HG03521 (cell line): ENCODE data around the gene MFAP2.
"Not testable (repeated sequence)": the region's sequence is repeated elsewhere in the genome, so short reads cannot be mapped to it uniquely, and the experiment has no call there.

Source experiments
- ATAC-seq: cut with Tn5 transposase; IDR thresholded peaks from one replicate; pipeline ENCODE4 v1.9.1; 2021; ENCODE audit warnings: mild to moderate bottlenecking, moderate library complexity; ENCODE audit not compliant: unreplicated experiment

Gene MFAP2

GRCh38 chr1:16965486-16966067, 14.8 kb downstream of the MFAP2 start:
- no peak for ATAC-seq

GRCh38 chr1:16964169-16964568, 16.3 kb downstream of the MFAP2 start:
- ATAC-seq: not testable (repeated sequence)

- no peak for ATAC-seq
Measured at GRCh38 chr1:16961297-16962133, 18.9 kb downstream of the MFAP2 start.

- no peak for ATAC-seq
Measured at GRCh38 chr1:16960560-16961296, 19.7 kb downstream of the MFAP2 start.

DNA sequence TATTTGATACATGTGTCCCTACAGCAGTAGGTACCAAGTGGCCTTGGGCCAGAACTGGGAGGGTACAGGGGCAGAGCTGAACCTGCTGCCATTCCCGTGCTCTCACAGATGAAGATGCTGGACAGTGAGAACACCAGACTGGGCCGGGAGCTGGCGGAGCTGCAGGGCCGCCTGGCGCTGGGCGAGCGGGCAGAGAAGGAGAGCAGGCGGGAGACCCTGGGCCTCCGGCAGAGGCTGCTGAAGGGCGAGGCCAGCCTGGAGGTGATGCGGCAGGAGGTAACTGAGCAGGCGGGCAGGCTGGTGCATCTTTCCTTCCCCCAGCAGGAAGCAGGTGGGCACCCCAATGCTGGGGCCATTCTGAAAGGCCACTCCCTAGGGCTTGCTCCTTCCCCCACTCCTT, 21.9 kb downstream of the MFAP2 start:
- ATAC-seq: no peak

- no peak for ATAC-seq
Measured at GRCh38 chr1:16957731-16958130, 22.7 kb downstream of the MFAP2 start.

DNA sequence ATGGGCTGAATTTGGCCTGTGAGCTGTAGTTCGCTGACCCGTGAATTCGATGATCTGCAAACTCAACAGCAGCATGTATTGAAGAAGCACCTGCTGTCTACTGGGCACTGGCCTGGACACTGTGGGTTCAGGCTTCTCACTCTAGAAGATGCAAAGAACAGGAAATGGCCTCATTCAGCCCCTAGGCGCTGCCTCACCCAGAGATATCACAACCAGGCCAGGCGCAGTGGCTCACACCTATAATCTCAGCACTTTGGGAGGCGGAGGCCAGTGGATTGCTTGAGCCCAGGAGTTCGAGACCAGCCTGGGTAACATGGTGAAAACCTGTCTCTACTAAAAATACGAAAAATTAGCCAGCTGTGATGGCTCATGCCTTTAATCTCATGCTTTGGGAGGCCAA, 23.6 kb downstream of the MFAP2 start:
- no peak for ATAC-seq

GRCh38 chr1:16955186-16955585, 25.2 kb downstream of the MFAP2 start:
- ATAC-seq: no peak

DNA sequence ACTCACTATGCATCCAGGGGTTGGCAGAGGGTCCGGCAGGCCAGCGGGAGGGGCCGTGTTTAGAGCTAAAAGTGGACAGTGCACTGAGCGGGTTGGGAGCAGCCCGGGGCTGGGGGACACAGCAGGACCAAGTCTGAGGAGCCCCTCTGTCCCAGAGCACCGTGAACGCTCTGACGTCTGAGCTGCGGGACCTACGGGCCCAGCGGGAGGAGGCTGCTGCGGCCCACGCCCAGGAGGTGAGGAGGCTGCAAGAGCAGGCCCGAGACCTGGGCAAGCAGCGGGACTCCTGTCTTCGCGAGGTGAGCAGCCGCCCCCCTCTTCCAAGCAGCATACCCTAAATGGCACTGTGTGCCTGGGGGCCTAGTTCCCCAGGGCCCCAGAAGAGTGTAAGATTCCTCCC, 25.8 kb downstream of the MFAP2 start:
- ATAC-seq: no peak

GRCh38 chr1:16952376-16952775, 28.0 kb downstream of the MFAP2 start:
- ATAC-seq: not testable (repeated sequence)

DNA sequence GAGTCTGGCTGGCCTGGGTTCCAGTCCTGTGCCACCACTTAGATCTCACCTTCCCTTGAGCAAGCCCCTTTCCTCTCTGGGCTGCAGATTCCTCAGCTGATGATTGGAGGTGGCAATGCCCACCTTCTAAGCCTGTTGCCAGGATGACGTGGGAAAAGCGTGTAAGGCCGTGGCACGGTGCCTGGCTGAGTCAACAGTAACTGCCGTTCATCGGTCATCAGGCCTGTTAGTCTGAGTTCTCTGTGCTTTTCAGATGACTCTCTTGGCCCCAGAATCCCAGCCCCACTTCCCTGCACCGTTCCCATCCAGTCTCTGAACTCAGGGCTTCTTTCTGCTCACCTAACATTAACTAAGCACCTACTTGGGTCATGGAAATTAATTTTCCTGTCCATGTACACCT, 31.4 kb downstream of the MFAP2 start:
- not testable (repeated sequence) for ATAC-seq

DNA sequence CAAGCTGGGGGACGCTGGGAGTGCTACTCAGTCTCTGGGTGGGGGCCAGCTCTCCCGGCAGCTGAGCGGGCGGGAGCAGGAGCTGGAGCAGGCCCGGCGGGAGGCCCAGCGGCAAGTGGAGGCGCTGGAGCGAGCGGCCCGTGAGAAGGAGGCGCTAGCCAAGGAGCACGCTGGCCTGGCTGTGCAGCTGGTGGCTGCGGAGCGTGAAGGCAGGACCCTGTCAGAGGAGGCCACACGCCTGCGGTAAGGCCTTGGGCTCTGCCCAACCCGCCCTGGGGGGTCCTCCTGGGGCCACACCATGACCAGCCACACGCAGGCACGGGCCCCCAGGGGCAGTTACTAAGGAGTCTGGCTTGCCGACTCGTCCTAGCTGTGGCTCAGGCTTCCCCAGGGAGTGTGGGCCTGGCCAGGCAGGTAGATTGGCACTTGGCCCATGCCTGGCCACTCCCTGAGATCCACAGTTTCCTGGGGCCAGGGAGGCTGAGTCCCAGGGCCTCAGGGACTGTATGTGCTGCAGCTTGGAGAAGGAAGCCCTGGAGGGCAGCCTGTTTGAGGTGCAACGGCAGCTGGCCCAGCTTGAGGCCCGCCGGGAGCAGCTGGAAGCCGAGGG, 32.0 kb downstream of the MFAP2 start:
- ATAC-seq: not testable (repeated sequence)

- ATAC-seq: no peak
Measured at GRCh38 chr1:16946646-16947045, 33.8 kb downstream of the MFAP2 start.

DNA sequence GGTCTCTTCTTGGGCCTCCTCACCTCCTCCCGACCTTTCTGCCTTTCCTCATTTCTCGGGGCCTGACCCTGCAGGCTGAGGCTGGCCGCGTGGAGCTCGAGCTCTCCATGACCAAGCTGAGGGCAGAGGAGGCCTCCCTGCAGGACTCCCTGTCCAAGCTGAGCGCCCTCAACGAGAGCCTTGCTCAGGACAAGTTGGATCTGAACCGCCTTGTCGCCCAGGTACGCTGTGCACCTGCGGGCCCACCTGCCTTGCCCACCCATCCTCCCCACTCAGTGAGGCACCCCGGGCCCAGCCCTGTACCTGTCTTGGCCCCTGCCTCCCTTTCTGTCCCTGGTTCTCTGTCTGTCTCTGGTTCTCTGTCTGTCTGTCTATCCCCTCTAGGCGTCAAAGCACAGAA, 34.2 kb downstream of the MFAP2 start:
- not testable (repeated sequence) for ATAC-seq

DNA sequence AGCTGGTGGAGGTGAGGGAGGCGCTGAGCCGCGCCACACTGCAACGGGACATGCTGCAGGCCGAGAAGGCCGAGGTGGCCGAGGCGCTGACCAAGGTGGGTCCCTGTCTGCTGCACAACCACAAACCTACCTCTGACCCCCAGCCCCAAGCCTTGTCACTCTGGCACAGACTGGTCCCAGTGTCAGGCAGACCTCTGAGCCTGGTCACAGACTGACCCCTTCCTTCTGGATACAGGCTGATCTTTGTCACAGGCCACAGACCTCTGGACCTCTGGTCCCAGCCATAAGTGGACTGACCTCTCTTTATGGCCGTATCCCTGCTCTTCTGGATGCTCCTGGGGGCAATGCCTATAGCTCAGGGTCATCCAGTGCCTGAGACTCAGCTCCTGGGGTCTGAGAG, 34.9 kb downstream of the MFAP2 start:
- not testable (repeated sequence) for ATAC-seq

- ATAC-seq: no peak
Measured at GRCh38 chr1:16944038-16944437, 36.4 kb downstream of the MFAP2 start.

DNA sequence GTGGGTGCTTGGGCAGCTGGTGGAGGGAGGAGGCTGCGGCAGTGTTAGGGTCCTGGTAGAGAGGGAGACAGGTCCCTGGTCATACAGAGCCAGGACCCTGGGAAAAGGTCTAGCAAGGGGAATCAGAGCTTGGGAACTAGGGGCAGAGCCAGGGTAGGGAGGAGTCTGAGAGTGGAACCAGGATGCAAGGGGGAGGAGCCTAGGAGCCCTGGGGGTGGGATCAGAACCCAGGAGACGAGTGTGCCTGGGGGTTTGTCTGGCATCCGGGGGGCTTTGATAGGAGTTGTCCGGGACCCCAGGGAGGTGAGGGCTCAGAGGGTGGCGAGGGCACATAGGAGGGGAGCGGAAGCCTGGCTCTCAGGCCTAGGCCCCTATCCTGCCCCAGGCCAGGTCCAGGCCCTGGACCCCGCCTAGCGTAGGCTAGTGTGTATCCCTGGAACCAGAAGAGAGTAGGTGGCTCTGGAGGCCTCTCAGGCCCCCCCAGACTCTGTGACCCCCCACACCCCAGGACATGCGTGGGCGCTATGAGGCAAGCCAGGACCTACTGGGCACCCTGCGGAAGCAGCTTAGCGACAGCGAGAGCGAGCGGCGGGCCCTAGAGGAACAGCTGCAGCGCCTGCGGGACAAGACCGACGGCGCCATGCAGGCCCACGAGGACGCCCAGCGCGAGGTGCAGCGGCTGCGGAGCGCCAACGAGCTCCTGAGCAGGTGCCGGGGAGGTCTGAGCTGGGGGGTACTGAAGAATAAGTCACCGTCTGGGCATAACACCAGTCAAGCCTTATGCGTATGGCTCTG, 40.8 kb downstream of the MFAP2 start:
- ATAC-seq: not testable (repeated sequence)

- no peak for ATAC-seq
Measured at GRCh38 chr1:16938351-16939321, 41.8 kb downstream of the MFAP2 start.

DNA sequence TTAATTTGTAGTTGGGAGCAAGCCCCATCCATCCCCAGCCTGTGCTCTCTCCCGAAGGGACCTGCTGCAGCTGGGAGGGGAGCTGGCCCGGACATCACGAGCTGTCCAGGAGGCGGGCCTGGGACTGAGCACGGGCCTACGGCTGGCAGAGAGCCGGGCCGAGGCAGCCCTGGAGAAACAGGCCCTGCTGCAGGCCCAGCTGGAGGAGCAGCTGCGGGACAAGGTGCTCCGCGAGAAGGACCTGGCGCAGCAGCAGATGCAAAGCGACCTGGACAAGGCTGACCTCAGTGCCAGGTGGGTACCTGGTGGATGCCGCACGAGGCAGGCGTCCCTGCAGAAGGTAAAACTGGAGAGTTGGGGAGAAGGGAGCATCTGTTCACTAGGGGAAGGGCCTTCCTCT, 43.8 kb downstream of the MFAP2 start:
- ATAC-seq: not testable (repeated sequence)
